SK-N-SH (cell line): ENCODE measurements around the gene SPOCK3. TPM values are rescaled to one million over a fixed set of nuclear protein-coding genes. Genes with fewer than 3 reads are reported as not detected.

Experiments used
- CTCF ChIA-PET: fragments of 300-600, 350-600 bp; formaldehyde crosslinking; extraction: SDS; loops from one replicate; lab custom pipeline; 2021; lab: Yijun Ruan, JAX
- POLR2A ChIA-PET: fragments of 350-600 bp; sonication (Branson Sonifier 250); formaldehyde crosslinking; extraction: SDS; loops from one replicate; lab custom pipeline; 2020; ENCODE audit warnings: antibody characterized with exemption, inconsistent platforms; lab: Yijun Ruan, JAX
- DNase-seq: peaks from one replicate; pipeline ENCODE4 v3.0.0; 2012
- H2AFZ ChIP-seq: fragments of 200-600 bp; sonication (generic); 2 replicates; pipeline ENCODE4 v1.8.1; 2016; ENCODE audit warnings: antibody characterized with exemption, mild to moderate bottlenecking, low read depth
- H3F3A ChIP-seq: fragments of 200-600 bp; sonication (generic); replicated peaks from 2 replicates; pipeline ENCODE3; 2016; ENCODE audit warnings: antibody characterized with exemption, mild to moderate bottlenecking; ENCODE audit not compliant: insufficient read depth
- H3K27ac ChIP-seq, 2 experiments: fragments of 200-500 bp in 1 of 2; fragments of 200-600 bp in 1 of 2; sonication (Bioruptor generic) in 1 of 2; sonication (generic), shearing (Covaris generic) in 1 of 2; 2 replicates each; pipeline versions ENCODE4 v1.5.1 to v1.6.1; 2014 to 2016; ENCODE audit warnings: low read depth in 2 of 2, inconsistent platforms in 1 of 2, low read length in 1 of 2, mild to moderate bottlenecking in 1 of 2, mixed read lengths in 1 of 2
- H3K27me3 ChIP-seq: fragments of 200-600 bp; sonication (generic), shearing (Covaris generic); 2 replicates; pipeline ENCODE4 v1.6.1; 2016; ENCODE audit warnings: mixed run types; ENCODE audit not compliant: insufficient read depth
- H3K36me3 ChIP-seq, 2 experiments: fragments of 200-500 bp in 1 of 2; fragments of 200-600 bp in 1 of 2; sonication (Bioruptor generic) in 1 of 2; sonication (generic) in 1 of 2; replicated peaks in 1 of 2; 2 replicates each; pipeline versions ENCODE3 to v1.5.1; 2014 to 2016; ENCODE audit warnings: low read length in 1 of 2, mild to moderate bottlenecking in 1 of 2; ENCODE audit not compliant: insufficient read depth in 2 of 2, control insufficient read depth in 1 of 2
- H3K4me1 ChIP-seq, 2 experiments: fragments of 200-500 bp in 1 of 2; fragments of 200-600 bp in 1 of 2; sonication (Bioruptor generic) in 1 of 2; sonication (generic), shearing (Covaris generic) in 1 of 2; 2 replicates each; pipeline versions ENCODE4 v1.5.1 to v1.6.1; 2014 to 2016; ENCODE audit warnings: low read depth in 1 of 2, low read length in 1 of 2, mixed run types in 1 of 2; ENCODE audit not compliant: insufficient read depth in 2 of 2, control insufficient read depth in 1 of 2
- H3K4me2 ChIP-seq: fragments of 200-600 bp; sonication (generic), shearing (Covaris generic); 2 replicates; pipeline ENCODE4 v1.6.1; 2017; ENCODE audit warnings: mixed run types
- H3K4me3 ChIP-seq, 2 experiments: fragments of 200-500 bp in 1 of 2; fragments of 200-600 bp in 1 of 2; sonication (Bioruptor generic) in 1 of 2; sonication (generic), shearing (Covaris generic) in 1 of 2; 2 replicates each; pipeline versions ENCODE4 v1.5.1 to v1.8.1; 2014 to 2016; ENCODE audit warnings: low read depth in 2 of 2, inconsistent platforms in 1 of 2, low read length in 1 of 2, mild to moderate bottlenecking in 1 of 2, mixed read lengths in 1 of 2, moderate library complexity in 1 of 2
- H3K79me2 ChIP-seq: fragments of 200-600 bp; sonication (generic); 2 replicates; pipeline ENCODE4 v1.8.1; 2017; ENCODE audit warnings: mild to moderate bottlenecking; ENCODE audit not compliant: insufficient read depth
- H3K9ac ChIP-seq: fragments of 200-600 bp; sonication (generic); 2 replicates; pipeline ENCODE4 v1.6.1; 2017; ENCODE audit warnings: mixed run types
- H3K9me2 ChIP-seq: fragments of 200-600 bp; sonication (generic); 2 replicates; pipeline ENCODE4 v1.6.1; 2017; ENCODE audit warnings: mixed run types
- H3K9me3 ChIP-seq: fragments of 200-600 bp; sonication (generic); 2 replicates; pipeline ENCODE4 v1.6.1; 2017; ENCODE audit warnings: mixed run types, mild to moderate bottlenecking, moderate library complexity
- H4K20me1 ChIP-seq: fragments of 200-600 bp; sonication (generic); 2 replicates; pipeline ENCODE4 v1.6.1; 2017; ENCODE audit warnings: mild to moderate bottlenecking, mixed run types; ENCODE audit not compliant: insufficient read depth
- EP300 ChIP-seq, 2 experiments: IDR thresholded peaks; 2 replicates each; pipeline versions ENCODE4 v1.4.0 to v1.6.1; 2012; ENCODE audit warnings: borderline replicate concordance in 1 of 2, low read depth in 1 of 2, low read length in 1 of 2
- EZH2phosphoT487 ChIP-seq: fragments of 200-600 bp; sonication (generic); IDR thresholded peaks from 2 replicates; pipeline ENCODE4 v1.6.1; 2017; ENCODE audit warnings: low read depth, mixed run types, mild to moderate bottlenecking, antibody characterized with exemption, moderate library complexity, borderline replicate concordance
- FOXJ3 ChIP-seq: sonication (generic); formaldehyde crosslinking; IDR thresholded peaks from 2 replicates; pipeline ENCODE4 v1.5.1; 2020; ENCODE audit warnings: mild to moderate bottlenecking, missing genetic modification reagents
- FOXM1 ChIP-seq: IDR thresholded peaks from 2 replicates; pipeline ENCODE4 v1.4.0; 2012; ENCODE audit warnings: low read depth, mild to moderate bottlenecking
- GABPA ChIP-seq: IDR thresholded peaks from 2 replicates; pipeline ENCODE4 v1.4.0; 2012; ENCODE audit warnings: low read depth, mild to moderate bottlenecking
- IRF3 ChIP-seq: fragments of 150-350 bp; IDR thresholded peaks from 2 replicates; pipeline ENCODE4 v1.6.1; 2016; ENCODE audit warnings: mild to moderate bottlenecking, low read depth, low read length
- JUND ChIP-seq: IDR thresholded peaks from 2 replicates; pipeline ENCODE4 v1.4.0; 2012
- MAX ChIP-seq: IDR thresholded peaks from 2 replicates; pipeline ENCODE4 v1.4.0; 2012; ENCODE audit warnings: low read depth
- MEF2A ChIP-seq: IDR thresholded peaks from 2 replicates; pipeline ENCODE4 v1.4.0; 2012; ENCODE audit warnings: low read depth, borderline replicate concordance
- NFIC ChIP-seq: IDR thresholded peaks from 2 replicates; pipeline ENCODE4 v1.4.0; 2012; ENCODE audit warnings: borderline replicate concordance
- NRF1 ChIP-seq: IDR thresholded peaks from 2 replicates; pipeline ENCODE4 v1.6.1; 2012; ENCODE audit warnings: low read depth, mild to moderate bottlenecking, low read length
- POLR2AphosphoS5 ChIP-seq: IDR thresholded peaks from 2 replicates; pipeline ENCODE4 v1.6.1; 2012; ENCODE audit warnings: low read depth, low read length
- RAD21 ChIP-seq: IDR thresholded peaks from 2 replicates; pipeline ENCODE4 v1.6.1; 2012; ENCODE audit warnings: mild to moderate bottlenecking, low read length
- RCOR1 ChIP-seq: fragments of 150-350 bp; IDR thresholded peaks from 2 replicates; pipeline ENCODE4 v1.6.1; 2017; ENCODE audit warnings: antibody characterized with exemption, low read length
- SMC3 ChIP-seq: IDR thresholded peaks from 2 replicates; pipeline ENCODE4 v1.6.1; 2012; ENCODE audit warnings: low read depth, low read length, improper control_type of control experiment
- TCF12 ChIP-seq: IDR thresholded peaks from 2 replicates; pipeline ENCODE4 v1.4.0; 2012
- TEAD4 ChIP-seq: IDR thresholded peaks from 2 replicates; pipeline ENCODE4 v1.4.0; 2012; ENCODE audit warnings: mild to moderate bottlenecking, borderline replicate concordance; ENCODE audit not compliant: insufficient read depth
- USF1 ChIP-seq: IDR thresholded peaks from 2 replicates; pipeline ENCODE4 v1.4.0; 2012; ENCODE audit warnings: low read depth, borderline replicate concordance
- USF2 ChIP-seq: fragments of 150-350 bp; IDR thresholded peaks from 2 replicates; pipeline ENCODE4 v1.6.1; 2017; ENCODE audit warnings: antibody characterized with exemption, low read length, low read depth, borderline replicate concordance
- YY1 ChIP-seq: IDR thresholded peaks from 2 replicates; pipeline ENCODE4 v1.4.0; 2012; ENCODE audit warnings: low read depth, mild to moderate bottlenecking
- ZBTB33 ChIP-seq: IDR thresholded peaks from 2 replicates; pipeline ENCODE4 v1.4.0; 2012; ENCODE audit warnings: low read depth, borderline replicate concordance
- WGBS: methylation state at CpG from one replicate; pipeline ENCODE4 v1.1.6; 2017; ENCODE audit warnings: low lambda C conversion rate; 5-methylcytosine and 5-hydroxymethylcytosine counted together
- polyA plus RNA-seq, 3 experiments: library from polyadenylated mRNA; depleted of rRNA; stranded (reverse); fragments of >200 nt; gene quantifications; 2 replicates each; pipeline ENCODE4 v1.2.3, GENCODE V29; 2012

SPOCK3 gene
- polyA plus RNA-seq, 1 of the 3 experiments (the other 2 are of a cell fraction), result not detected

GRCh38 chr4:167265231-167265630 lies 30.9 kb upstream of the SPOCK3 start:
- no peak for TF ChIP-seq EP300 (IDR thresholded peaks at IDR 0.05; ENCODE audit: borderline replicate concordance in 1 of 2, low read depth in 1 of 2, low read length in 1 of 2)
- TF ChIP-seq TEAD4, result no peak
- no peak for TF ChIP-seq JUND
- TF ChIP-seq FOXM1, result no peak
- TF ChIP-seq YY1, result no peak
- TF ChIP-seq TCF12, result no peak
- TF ChIP-seq POLR2AphosphoS5, result no peak
- no peak for TF ChIP-seq MEF2A
- TF ChIP-seq FOXJ3, result no peak
- TF ChIP-seq RAD21, result no peak
- TF ChIP-seq MAX, result no peak
- no peak for TF ChIP-seq EZH2phosphoT487
- no peak for TF ChIP-seq ZBTB33
- TF ChIP-seq USF1, result no peak
- TF ChIP-seq NFIC, result no peak
- Histone ChIP-seq H3K9me3 (0 out of 2 replicates have a peak, but pooled peaks cover 6% of the 10 kb centered on the region), H3F3A (no peaks in the 10 kb centered on the region), H3K4me1 (no peaks in the 10 kb centered on the region), H3K4me3 (no peak overlapping the region), H3K9me2 (no peaks in the 10 kb centered on the region), H2AFZ (no peak overlapping the region), H4K20me1 (no peaks in the 10 kb centered on the region), H3K27ac (no peak overlapping the region), H3K36me3 (no peaks in the 10 kb centered on the region), H3K79me2 (no peaks in the 10 kb centered on the region), H3K9ac (no peak overlapping the region), H3K27me3 (no peaks in the 10 kb centered on the region), H3K4me2 (no peak overlapping the region)
- no peak for DNase-seq
- ChIA-PET CTCF (no interaction called here), POLR2A (no interaction called here)
- WGBS, result 40% methylated on average over 5 of the region's 5 CpGs

- CTCF ChIA-PET, result no interaction called here
- Histone ChIP-seq H3K9me2 (no peaks in the 10 kb centered on the region), H3K27me3 (no peaks in the 10 kb centered on the region), H2AFZ (no peak overlapping the region), H3K27ac (no peak overlapping the region), H3K4me2 (no peak overlapping the region), H3K4me1 (no peaks in the 10 kb centered on the region), H3F3A (no peaks in the 10 kb centered on the region), H3K9me3 (no peaks in the 10 kb centered on the region), H3K79me2 (no peaks in the 10 kb centered on the region), H3K36me3 (no peaks in the 10 kb centered on the region), H3K4me3 (no peak overlapping the region), H4K20me1 (no peaks in the 10 kb centered on the region), H3K9ac (no peak overlapping the region)
- POLR2A ChIA-PET, result no interaction called here
- DNase-seq, result no peak
- TF ChIP-seq IRF3 (no peak), MEF2A (no peak), FOXM1 (no peak), POLR2AphosphoS5 (no peak), JUND (no peak), USF2 (no peak), YY1 (no peak), TCF12 (no peak), SMC3 (no peak), EZH2phosphoT487 (no peak), GABPA (no peak), EP300 (IDR thresholded peaks at IDR 0.05; ENCODE audit: borderline replicate concordance in 1 of 2, low read depth in 1 of 2, low read length in 1 of 2) (no peak), RCOR1 (no peak), RAD21 (no peak), NRF1 (no peak)
- WGBS, result 35% methylated on average over 4 of the region's 4 CpGs
Measured at GRCh38 chr4:167248271-167248670, 14.0 kb upstream of the SPOCK3 start.
